H9 (cell line): ENCODE measurements around the gene SLC34A1. TPM values are rescaled to one million over a fixed set of nuclear protein-coding genes. Genes with fewer than 3 reads are reported as not detected.

ENCODE experiments used
- DNase-seq: peaks from one replicate; pipeline ENCODE4 v3.0.0-alpha.2; 2017
- H2AFZ ChIP-seq: one replicate; pipeline ENCODE4 v1.6.1; 2013; ENCODE audit warnings: mild to moderate bottlenecking, low read length, control low read depth, moderate library complexity
- H2AK5ac ChIP-seq: 2 replicates; pipeline ENCODE4 v1.6.1; 2013; ENCODE audit warnings: low read length, control low read depth, mixed read lengths; ENCODE audit not compliant: insufficient read length
- H2BK120ac ChIP-seq: one replicate; pipeline ENCODE4 v1.6.1; 2013; ENCODE audit warnings: low read depth, mild to moderate bottlenecking, low read length, control low read depth, inconsistent platforms; ENCODE audit not compliant: poor library complexity, severe bottlenecking
- H2BK12ac ChIP-seq: 2 replicates; pipeline ENCODE4 v1.6.1; 2013; ENCODE audit warnings: low read length, control low read depth, mixed read lengths, low read depth; ENCODE audit not compliant: insufficient read length
- H2BK15ac ChIP-seq: 2 replicates; pipeline ENCODE4 v1.6.1; 2013; ENCODE audit warnings: low read depth, low read length, control low read depth
- H2BK20ac ChIP-seq: one replicate; pipeline ENCODE4 v1.6.1; 2013; ENCODE audit warnings: low read depth, mild to moderate bottlenecking, low read length, control low read depth, inconsistent platforms; ENCODE audit not compliant: poor library complexity, severe bottlenecking
- H2BK5ac ChIP-seq: 2 replicates; pipeline ENCODE4 v1.6.1; 2013; ENCODE audit warnings: low read length, control low read depth, mixed read lengths; ENCODE audit not compliant: insufficient read length
- H3K14ac ChIP-seq: 2 replicates; pipeline ENCODE4 v1.6.1; 2013; ENCODE audit warnings: low read length, control low read depth; ENCODE audit not compliant: insufficient read depth
- H3K18ac ChIP-seq: 2 replicates; pipeline ENCODE4 v1.6.1; 2013; ENCODE audit warnings: low read depth, mild to moderate bottlenecking, mixed read lengths, low read length, control low read depth; ENCODE audit not compliant: insufficient read length
- H3K23ac ChIP-seq: 2 replicates; pipeline ENCODE4 v1.6.1; 2013; ENCODE audit warnings: low read length, control low read depth, mixed read lengths, low read depth; ENCODE audit not compliant: insufficient read length
- H3K23me2 ChIP-seq: 2 replicates; pipeline ENCODE4 v1.6.1; 2013; ENCODE audit warnings: low read depth, mild to moderate bottlenecking, mixed read lengths, low read length, control low read depth; ENCODE audit not compliant: insufficient read length, poor library complexity, severe bottlenecking
- H3K27ac ChIP-seq: 2 replicates; pipeline ENCODE4 v1.5.1; 2013; ENCODE audit warnings: low read length, control low read depth, mixed read lengths, low read depth; ENCODE audit not compliant: insufficient read length
- H3K27me3 ChIP-seq: 2 replicates; pipeline ENCODE4 v1.6.1; 2013; ENCODE audit warnings: low read length, control low read depth, inconsistent platforms; ENCODE audit not compliant: insufficient read depth
- H3K4ac ChIP-seq: 2 replicates; pipeline ENCODE4 v1.6.1; 2013; ENCODE audit warnings: low read depth, mild to moderate bottlenecking, control low read depth, inconsistent platforms, low read length, moderate library complexity
- H3K4me1 ChIP-seq: 2 replicates; pipeline ENCODE4 v1.6.1; 2013; ENCODE audit warnings: low read length, control low read depth, inconsistent platforms; ENCODE audit not compliant: insufficient read depth
- H3K4me2 ChIP-seq: 2 replicates; pipeline ENCODE4 v1.6.1; 2013; ENCODE audit warnings: low read length, control low read depth, mixed read lengths; ENCODE audit not compliant: insufficient read length, insufficient read depth
- H3K56ac ChIP-seq: 2 replicates; pipeline ENCODE4 v1.6.1; 2013; ENCODE audit warnings: low read depth, mild to moderate bottlenecking, mixed read lengths, low read length, control low read depth; ENCODE audit not compliant: insufficient read length
- H3K79me1 ChIP-seq: 2 replicates; pipeline ENCODE4 v1.6.1; 2013; ENCODE audit warnings: low read depth, mild to moderate bottlenecking, moderate library complexity, low read length, control low read depth, inconsistent platforms; ENCODE audit not compliant: insufficient read depth, poor library complexity, severe bottlenecking
- H3K79me2 ChIP-seq: 2 replicates; pipeline ENCODE4 v1.6.1; 2013; ENCODE audit warnings: low read length, control low read depth, inconsistent platforms; ENCODE audit not compliant: insufficient read depth
- H3K9ac ChIP-seq: 2 replicates; pipeline ENCODE4 v1.6.1; 2013; ENCODE audit warnings: low read length, control low read depth, mixed read lengths; ENCODE audit not compliant: insufficient read length; ENCODE audit errors: extremely low read depth
- H3K9me3 ChIP-seq: one replicate; pipeline ENCODE4 v1.6.1; 2013; ENCODE audit warnings: low read depth, low read length, inconsistent platforms; ENCODE audit not compliant: control insufficient read depth
- H3T11ph ChIP-seq: one replicate; pipeline ENCODE4 v1.6.1; 2013; ENCODE audit warnings: mild to moderate bottlenecking, low read length, control low read depth, inconsistent platforms
- H4K20me1 ChIP-seq: one replicate; pipeline ENCODE4 v1.6.1; 2013; ENCODE audit not compliant: control insufficient read depth, insufficient read length, insufficient read depth
- H4K5ac ChIP-seq: 2 replicates; pipeline ENCODE4 v1.6.1; 2013; ENCODE audit warnings: low read depth, mild to moderate bottlenecking, mixed read lengths, low read length, control low read depth; ENCODE audit not compliant: insufficient read length
- H4K8ac ChIP-seq: replicated peaks from 2 replicates; pipeline ENCODE4 v1.6.1; 2013; ENCODE audit warnings: low read length, control low read depth, mixed read lengths, low read depth; ENCODE audit not compliant: insufficient read length
- H4K91ac ChIP-seq: 2 replicates; pipeline ENCODE4 v1.6.1; 2013; ENCODE audit warnings: low read depth, mild to moderate bottlenecking, moderate library complexity, mixed read lengths, low read length, control low read depth; ENCODE audit not compliant: insufficient read length
- H3K27ac Mint-ChIP-seq, 3 experiments: 2 replicates in 2 of 3; 3 replicates in 1 of 3; pipeline ENCODE4 v1.8.0; 2020 to 2021; ENCODE audit warnings: mixed read lengths in 3 of 3, mild to moderate bottlenecking in 1 of 3, moderate library complexity in 1 of 3
- H3K27me3 Mint-ChIP-seq: 2 replicates; pipeline ENCODE4 v1.8.0; 2021; ENCODE audit warnings: low read depth, mild to moderate bottlenecking, moderate library complexity, mixed read lengths
- H3K36me3 Mint-ChIP-seq, 3 experiments: 2 replicates in 2 of 3; 3 replicates in 1 of 3; pipeline ENCODE4 v1.8.0; 2020 to 2021; ENCODE audit warnings: low read depth in 3 of 3, mixed read lengths in 3 of 3; ENCODE audit not compliant: insufficient read depth in 1 of 3
- H3K4me1 Mint-ChIP-seq, 2 experiments: 2 replicates each; pipeline ENCODE4 v1.8.0; 2020; ENCODE audit warnings: mixed read lengths in 2 of 2
- H3K4me3 Mint-ChIP-seq, 2 experiments: 2 replicates in 1 of 2; 3 replicates in 1 of 2; pipeline ENCODE4 v1.8.0; 2020 to 2021; ENCODE audit warnings: mild to moderate bottlenecking in 2 of 2, mixed read lengths in 2 of 2, moderate library complexity in 1 of 2
- H3K9me3 Mint-ChIP-seq, 2 experiments: 2 replicates in 1 of 2; 3 replicates in 1 of 2; pipeline ENCODE4 v1.8.0; 2020; ENCODE audit warnings: mild to moderate bottlenecking in 2 of 2, mixed read lengths in 2 of 2, moderate library complexity in 1 of 2
- WGBS: extraction: QIAGEN DNeasy Blood & Tissue Kit; methylation state at CpG from one replicate; pipeline ENCODE4 v1.1.7; 2013; ENCODE audit warnings: missing lambda C conversion rate, low lambda C conversion rate, mixed read lengths; ENCODE audit not compliant: insufficient read length; ENCODE audit errors: extremely low coverage; 5-methylcytosine and 5-hydroxymethylcytosine counted together
- total RNA-seq: library from RNA; stranded (reverse); gene quantifications from 2 replicates; pipeline ENCODE4 v1.2.1, GENCODE V29; 2021
- TF ChIP-seq, protein P1 (sequence below): fragments of 200-600 bp; sonication (generic); conservative IDR thresholded peaks from 3 replicates; pipeline ENCODE4 v1.8.0; 2021; ENCODE audit warnings: antibody characterized with exemption, mild to moderate bottlenecking

Gene SLC34A1
- total RNA-seq, 1 experiment from 2014 or later, result not detected

DNA sequence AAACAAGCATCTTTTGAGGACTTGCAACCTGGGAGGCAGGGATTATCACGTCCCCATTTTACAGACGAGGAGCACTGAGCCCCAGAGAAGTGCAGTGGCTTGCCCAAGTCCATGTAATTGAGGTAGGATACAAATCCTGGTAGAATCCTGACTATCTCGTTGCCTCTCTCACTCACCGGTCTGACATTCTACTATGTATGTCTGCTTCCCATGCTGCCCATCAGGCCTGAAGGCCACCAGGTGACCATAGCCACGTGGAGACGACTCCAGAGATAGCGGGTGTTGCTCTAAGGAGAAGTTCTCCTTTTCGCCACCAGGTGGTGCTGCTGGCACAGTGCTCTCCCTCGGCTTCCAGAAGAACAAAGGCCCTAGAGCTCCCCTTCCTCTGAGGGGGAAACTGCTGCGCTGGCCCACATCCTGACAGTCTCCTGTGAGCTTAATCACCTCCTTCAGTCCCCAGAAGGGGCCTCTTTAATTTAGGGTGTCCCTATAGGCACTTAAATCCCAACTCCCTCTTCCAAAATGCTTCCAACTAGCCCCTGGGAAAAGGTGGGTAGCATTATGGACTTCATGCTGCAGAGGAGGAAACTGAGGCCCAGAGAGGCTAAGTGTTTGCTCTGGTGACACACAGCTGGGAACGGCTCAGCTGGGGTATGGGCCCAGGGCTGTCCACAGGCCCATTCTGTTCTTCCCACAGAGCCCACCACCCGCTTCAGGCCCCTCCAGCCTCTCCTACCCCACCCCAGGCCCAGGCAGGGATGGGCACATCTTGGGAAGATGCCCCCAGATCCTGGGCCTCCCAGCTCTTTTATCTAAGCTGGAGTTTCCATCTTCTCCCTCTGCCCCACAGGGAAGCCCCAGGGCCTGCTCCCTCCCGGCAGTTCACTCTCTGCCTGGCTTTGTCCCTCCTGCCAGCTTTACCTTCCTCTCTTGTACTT, 6.4 kb downstream of the SLC34A1 start:
- no peak overlapping the region for H3K4me3 Mint-ChIP-seq
- Histone ChIP-seq H3K27ac (no peak overlapping the region), H2BK120ac (no peak overlapping the region)

More for the DNA sequence above, 6.4 kb downstream of the SLC34A1 start:
- H3K9ac ChIP-seq, result no peak overlapping the region
- no peak overlapping the region for H4K5ac ChIP-seq
- H3T11ph ChIP-seq, result no peak overlapping the region
- peak; percentile 93 for DNase-seq
- no peak overlapping the region for H4K91ac ChIP-seq
- H2BK15ac ChIP-seq, result no peak overlapping the region
- no peak overlapping the region for H3K56ac ChIP-seq
- WGBS, result no CpG with 5 or more reads among the region's 13 CpGs
- no peaks in the 10 kb centered on the region for H4K20me1 ChIP-seq
- Mint-ChIP-seq H3K9me3 (no peaks in the 10 kb centered on the region), H3K27me3 (peaks cover 52% of the 10 kb centered on the region), H3K27ac (no peak overlapping the region), H3K4me1 (peaks cover 21 to 28% of the 10 kb centered on the region in 2 experiments), H3K36me3 (no peaks in the 10 kb centered on the region)
- H3K27me3 ChIP-seq, result no peaks in the 10 kb centered on the region; the same call in 1 of the 2 replicates
- H3K4me1 ChIP-seq, result no peaks in the 10 kb centered on the region
- no peaks in the 10 kb centered on the region for H3K79me1 ChIP-seq
- no peak overlapping the region for H3K4me2 ChIP-seq
- H2AK5ac ChIP-seq, result no peak overlapping the region
- no peaks in the 10 kb centered on the region for H3K23me2 ChIP-seq
- H3K4ac ChIP-seq, result no peak overlapping the region
- no peaks in the 10 kb centered on the region for H3K9me3 ChIP-seq
- H2BK12ac ChIP-seq, result no peak overlapping the region
- H3K79me2 ChIP-seq, result no peaks in the 10 kb centered on the region
- no peak overlapping the region for H3K23ac ChIP-seq
- no peak overlapping the region for H3K18ac ChIP-seq
- H2AFZ ChIP-seq, result no peak overlapping the region
- H3K14ac ChIP-seq, result no peak overlapping the region
- TF ChIP-seq, protein P1, sequence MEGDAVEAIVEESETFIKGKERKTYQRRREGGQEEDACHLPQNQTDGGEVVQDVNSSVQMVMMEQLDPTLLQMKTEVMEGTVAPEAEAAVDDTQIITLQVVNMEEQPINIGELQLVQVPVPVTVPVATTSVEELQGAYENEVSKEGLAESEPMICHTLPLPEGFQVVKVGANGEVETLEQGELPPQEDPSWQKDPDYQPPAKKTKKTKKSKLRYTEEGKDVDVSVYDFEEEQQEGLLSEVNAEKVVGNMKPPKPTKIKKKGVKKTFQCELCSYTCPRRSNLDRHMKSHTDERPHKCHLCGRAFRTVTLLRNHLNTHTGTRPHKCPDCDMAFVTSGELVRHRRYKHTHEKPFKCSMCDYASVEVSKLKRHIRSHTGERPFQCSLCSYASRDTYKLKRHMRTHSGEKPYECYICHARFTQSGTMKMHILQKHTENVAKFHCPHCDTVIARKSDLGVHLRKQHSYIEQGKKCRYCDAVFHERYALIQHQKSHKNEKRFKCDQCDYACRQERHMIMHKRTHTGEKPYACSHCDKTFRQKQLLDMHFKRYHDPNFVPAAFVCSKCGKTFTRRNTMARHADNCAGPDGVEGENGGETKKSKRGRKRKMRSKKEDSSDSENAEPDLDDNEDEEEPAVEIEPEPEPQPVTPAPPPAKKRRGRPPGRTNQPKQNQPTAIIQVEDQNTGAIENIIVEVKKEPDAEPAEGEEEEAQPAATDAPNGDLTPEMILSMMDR, result peak; percentile 99
- no peak overlapping the region for H4K8ac ChIP-seq
- no peak overlapping the region for H2BK5ac ChIP-seq
- no peak overlapping the region for H2BK20ac ChIP-seq
